SK-N-SH (cell line): ENCODE measurements around the gene EPYC. TPM values are rescaled to one million over a fixed set of nuclear protein-coding genes. Genes with fewer than 3 reads are reported as not detected.

Experiments used
- CTCF ChIA-PET: fragments of 300-600, 350-600 bp; formaldehyde crosslinking; extraction: SDS; loops from one replicate; lab custom pipeline; 2021; lab: Yijun Ruan, JAX
- POLR2A ChIA-PET: fragments of 350-600 bp; sonication (Branson Sonifier 250); formaldehyde crosslinking; extraction: SDS; loops from one replicate; lab custom pipeline; 2020; ENCODE audit warnings: antibody characterized with exemption, inconsistent platforms; lab: Yijun Ruan, JAX
- DNase-seq: peaks from one replicate; pipeline ENCODE4 v3.0.0; 2012
- H2AFZ ChIP-seq: fragments of 200-600 bp; sonication (generic); 2 replicates; pipeline ENCODE4 v1.8.1; 2016; ENCODE audit warnings: antibody characterized with exemption, mild to moderate bottlenecking, low read depth
- H3F3A ChIP-seq: fragments of 200-600 bp; sonication (generic); replicated peaks from 2 replicates; pipeline ENCODE3; 2016; ENCODE audit warnings: antibody characterized with exemption, mild to moderate bottlenecking; ENCODE audit not compliant: insufficient read depth
- H3K27ac ChIP-seq, 2 experiments: fragments of 200-500 bp in 1 of 2; fragments of 200-600 bp in 1 of 2; sonication (Bioruptor generic) in 1 of 2; sonication (generic), shearing (Covaris generic) in 1 of 2; 2 replicates each; pipeline versions ENCODE4 v1.5.1 to v1.6.1; 2014 to 2016; ENCODE audit warnings: low read depth in 2 of 2, inconsistent platforms in 1 of 2, low read length in 1 of 2, mild to moderate bottlenecking in 1 of 2, mixed read lengths in 1 of 2
- H3K27me3 ChIP-seq: fragments of 200-600 bp; sonication (generic), shearing (Covaris generic); 2 replicates; pipeline ENCODE4 v1.6.1; 2016; ENCODE audit warnings: mixed run types; ENCODE audit not compliant: insufficient read depth
- H3K36me3 ChIP-seq, 2 experiments: fragments of 200-500 bp in 1 of 2; fragments of 200-600 bp in 1 of 2; sonication (Bioruptor generic) in 1 of 2; sonication (generic) in 1 of 2; replicated peaks in 1 of 2; 2 replicates each; pipeline versions ENCODE3 to v1.5.1; 2014 to 2016; ENCODE audit warnings: low read length in 1 of 2, mild to moderate bottlenecking in 1 of 2; ENCODE audit not compliant: insufficient read depth in 2 of 2, control insufficient read depth in 1 of 2
- H3K4me1 ChIP-seq, 2 experiments: fragments of 200-500 bp in 1 of 2; fragments of 200-600 bp in 1 of 2; sonication (Bioruptor generic) in 1 of 2; sonication (generic), shearing (Covaris generic) in 1 of 2; 2 replicates each; pipeline versions ENCODE4 v1.5.1 to v1.6.1; 2014 to 2016; ENCODE audit warnings: low read depth in 1 of 2, low read length in 1 of 2, mixed run types in 1 of 2; ENCODE audit not compliant: insufficient read depth in 2 of 2, control insufficient read depth in 1 of 2
- H3K4me2 ChIP-seq: fragments of 200-600 bp; sonication (generic), shearing (Covaris generic); 2 replicates; pipeline ENCODE4 v1.6.1; 2017; ENCODE audit warnings: mixed run types
- H3K4me3 ChIP-seq, 2 experiments: fragments of 200-500 bp in 1 of 2; fragments of 200-600 bp in 1 of 2; sonication (Bioruptor generic) in 1 of 2; sonication (generic), shearing (Covaris generic) in 1 of 2; 2 replicates each; pipeline versions ENCODE4 v1.5.1 to v1.8.1; 2014 to 2016; ENCODE audit warnings: low read depth in 2 of 2, inconsistent platforms in 1 of 2, low read length in 1 of 2, mild to moderate bottlenecking in 1 of 2, mixed read lengths in 1 of 2, moderate library complexity in 1 of 2
- H3K79me2 ChIP-seq: fragments of 200-600 bp; sonication (generic); 2 replicates; pipeline ENCODE4 v1.8.1; 2017; ENCODE audit warnings: mild to moderate bottlenecking; ENCODE audit not compliant: insufficient read depth
- H3K9ac ChIP-seq: fragments of 200-600 bp; sonication (generic); 2 replicates; pipeline ENCODE4 v1.6.1; 2017; ENCODE audit warnings: mixed run types
- H3K9me2 ChIP-seq: fragments of 200-600 bp; sonication (generic); 2 replicates; pipeline ENCODE4 v1.6.1; 2017; ENCODE audit warnings: mixed run types
- H3K9me3 ChIP-seq: fragments of 200-600 bp; sonication (generic); 2 replicates; pipeline ENCODE4 v1.6.1; 2017; ENCODE audit warnings: mixed run types, mild to moderate bottlenecking, moderate library complexity
- H4K20me1 ChIP-seq: fragments of 200-600 bp; sonication (generic); 2 replicates; pipeline ENCODE4 v1.6.1; 2017; ENCODE audit warnings: mild to moderate bottlenecking, mixed run types; ENCODE audit not compliant: insufficient read depth
- CHD2 ChIP-seq: fragments of 150-350 bp; IDR thresholded peaks from 2 replicates; pipeline ENCODE4 v1.6.1; 2018; ENCODE audit warnings: low read length; ENCODE audit not compliant: partially characterized antibody
- CTCF ChIP-seq: fragments of 200-600 bp; sonication (generic); IDR thresholded peaks from 2 replicates; pipeline ENCODE4 v1.6.1; 2017; ENCODE audit warnings: antibody characterized with exemption, mild to moderate bottlenecking, moderate library complexity
- ELF1 ChIP-seq: IDR thresholded peaks from 2 replicates; pipeline ENCODE4 v1.4.0; 2012
- EP300 ChIP-seq, 2 experiments: IDR thresholded peaks; 2 replicates each; pipeline versions ENCODE4 v1.4.0 to v1.6.1; 2012; ENCODE audit warnings: borderline replicate concordance in 1 of 2, low read depth in 1 of 2, low read length in 1 of 2
- EZH2phosphoT487 ChIP-seq: fragments of 200-600 bp; sonication (generic); IDR thresholded peaks from 2 replicates; pipeline ENCODE4 v1.6.1; 2017; ENCODE audit warnings: low read depth, mixed run types, mild to moderate bottlenecking, antibody characterized with exemption, moderate library complexity, borderline replicate concordance
- FOXJ3 ChIP-seq: sonication (generic); formaldehyde crosslinking; IDR thresholded peaks from 2 replicates; pipeline ENCODE4 v1.5.1; 2020; ENCODE audit warnings: mild to moderate bottlenecking, missing genetic modification reagents
- GATA2 ChIP-seq: sonication (generic); formaldehyde crosslinking; IDR thresholded peaks from 2 replicates; pipeline ENCODE4 v1.5.0; 2020; ENCODE audit warnings: mild to moderate bottlenecking, missing genetic modification reagents
- JUND ChIP-seq: IDR thresholded peaks from 2 replicates; pipeline ENCODE4 v1.4.0; 2012
- MXI1 ChIP-seq: IDR thresholded peaks from 2 replicates; pipeline ENCODE4 v1.6.1; 2012; ENCODE audit warnings: mild to moderate bottlenecking, low read depth, low read length, improper control_type of control experiment
- RAD21 ChIP-seq: IDR thresholded peaks from 2 replicates; pipeline ENCODE4 v1.6.1; 2012; ENCODE audit warnings: mild to moderate bottlenecking, low read length
- RCOR1 ChIP-seq: fragments of 150-350 bp; IDR thresholded peaks from 2 replicates; pipeline ENCODE4 v1.6.1; 2017; ENCODE audit warnings: antibody characterized with exemption, low read length
- RXRA ChIP-seq: IDR thresholded peaks from 2 replicates; pipeline ENCODE4 v1.4.0; 2012; ENCODE audit warnings: low read depth, mild to moderate bottlenecking, borderline replicate concordance
- SIN3A ChIP-seq: IDR thresholded peaks from 2 replicates; pipeline ENCODE4 v1.6.1; 2012; ENCODE audit warnings: low read depth, mild to moderate bottlenecking, low read length, moderate library complexity, borderline replicate concordance
- SMC3 ChIP-seq: IDR thresholded peaks from 2 replicates; pipeline ENCODE4 v1.6.1; 2012; ENCODE audit warnings: low read depth, low read length, improper control_type of control experiment
- WGBS: methylation state at CpG from one replicate; pipeline ENCODE4 v1.1.6; 2017; ENCODE audit warnings: low lambda C conversion rate; 5-methylcytosine and 5-hydroxymethylcytosine counted together
- polyA plus RNA-seq, 3 experiments: library from polyadenylated mRNA; depleted of rRNA; stranded (reverse); fragments of >200 nt; gene quantifications; 2 replicates each; pipeline ENCODE4 v1.2.3, GENCODE V29; 2012
- TF ChIP-seq, protein P1 (sequence below): IDR thresholded peaks from 2 replicates; pipeline ENCODE4; 2012
- TF ChIP-seq, protein P2 (sequence below): IDR thresholded peaks from 2 replicates; pipeline ENCODE4 v1.4.0; 2012; ENCODE audit warnings: low read depth
- TF ChIP-seq, protein P3 (sequence below): fragments of 150-350 bp; IDR thresholded peaks from 2 replicates; pipeline ENCODE4 v1.6.1; 2017; ENCODE audit warnings: antibody characterized with exemption, low read length, low read depth, borderline replicate concordance
- TF ChIP-seq, protein P4 (sequence below): fragments of 150-350 bp; IDR thresholded peaks from 2 replicates; pipeline ENCODE4 v1.6.1; 2016; ENCODE audit warnings: mild to moderate bottlenecking, low read depth, low read length

Gene EPYC
- polyA plus RNA-seq, 1 of the 3 experiments (the other 2 are of a cell fraction): not detected

DNA sequence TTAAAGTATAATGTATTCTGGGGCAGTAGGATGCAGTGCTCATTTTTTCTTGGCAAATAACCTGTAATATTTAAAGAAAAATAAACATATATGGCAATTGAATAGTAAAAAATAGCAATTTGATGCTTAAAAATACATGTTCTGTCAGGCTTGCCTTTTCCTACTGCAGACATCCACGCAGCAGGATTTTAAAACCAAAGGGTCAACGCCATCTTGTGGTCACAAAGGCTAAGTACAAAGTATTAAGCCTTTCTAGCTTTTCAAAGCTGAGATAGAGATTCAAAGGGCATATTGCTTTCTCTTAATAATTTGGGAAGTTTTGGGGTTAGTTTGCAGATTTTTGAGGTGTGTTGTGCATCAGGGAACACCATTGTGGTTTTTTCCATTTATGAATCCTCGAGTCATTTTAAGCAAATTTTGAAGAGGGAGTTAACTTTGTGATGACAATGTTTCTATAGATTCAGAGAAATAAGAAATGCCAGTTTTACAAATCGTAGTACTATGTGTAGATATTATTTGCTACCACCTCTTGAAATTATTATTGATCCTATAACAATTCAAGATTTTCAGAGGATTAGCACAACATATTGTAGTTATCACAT, 45.1 kb downstream of the EPYC start:
- peak; percentile 43 for DNase-seq
- Histone ChIP-seq H3K4me3 (no peak overlapping the region), H2AFZ (0 out of 2 replicates have a peak overlapping the region, but pooled peaks have one; percentile 43), H4K20me1 (no peaks in the 10 kb centered on the region), H3K9me3 (no peaks in the 10 kb centered on the region), H3K79me2 (no peaks in the 10 kb centered on the region), H3K27ac (no peak overlapping the region), H3K27me3 (no peaks in the 10 kb centered on the region), H3K4me2 (no peak overlapping the region), H3K36me3 (no peaks in the 10 kb centered on the region), H3K9ac (no peak overlapping the region), H3K4me1 (no peaks in the 10 kb centered on the region; a peak in 1 of 4 replicates), H3K9me2 (no peaks in the 10 kb centered on the region), H3F3A (no peaks in the 10 kb centered on the region)
- WGBS: 9% methylated on average over 4 of the region's 4 CpGs
- CTCF ChIA-PET: interaction anchor here (0.6 to 2.9 kb wide), 24 partner anchors 8 to 1420 kb away, joined by 3 to 39 read pairs (median 4); no protein-coding TSS in a partner anchor
- TF ChIP-seq CTCF (peak; percentile 77), SMC3 (peak; percentile 72), RAD21 (peak; percentile 77), RXRA (no peak), FOXJ3 (no peak), GATA2 (CRISPR knock-in tag) (no peak), MXI1 (0 out of 2 replicates have a peak, but pooled peaks have one; percentile 25), EP300 (IDR thresholded peaks at IDR 0.05; ENCODE audit: borderline replicate concordance in 1 of 2, low read depth in 1 of 2, low read length in 1 of 2) (no peak)
- TF ChIP-seq, protein P1, sequence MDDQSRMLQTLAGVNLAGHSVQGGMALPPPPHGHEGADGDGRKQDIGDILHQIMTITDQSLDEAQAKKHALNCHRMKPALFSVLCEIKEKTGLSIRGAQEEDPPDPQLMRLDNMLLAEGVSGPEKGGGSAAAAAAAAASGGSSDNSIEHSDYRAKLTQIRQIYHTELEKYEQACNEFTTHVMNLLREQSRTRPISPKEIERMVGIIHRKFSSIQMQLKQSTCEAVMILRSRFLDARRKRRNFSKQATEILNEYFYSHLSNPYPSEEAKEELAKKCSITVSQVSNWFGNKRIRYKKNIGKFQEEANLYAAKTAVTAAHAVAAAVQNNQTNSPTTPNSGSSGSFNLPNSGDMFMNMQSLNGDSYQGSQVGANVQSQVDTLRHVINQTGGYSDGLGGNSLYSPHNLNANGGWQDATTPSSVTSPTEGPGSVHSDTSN: no peak
- TF ChIP-seq, protein P2, sequence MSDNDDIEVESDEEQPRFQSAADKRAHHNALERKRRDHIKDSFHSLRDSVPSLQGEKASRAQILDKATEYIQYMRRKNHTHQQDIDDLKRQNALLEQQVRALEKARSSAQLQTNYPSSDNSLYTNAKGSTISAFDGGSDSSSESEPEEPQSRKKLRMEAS: no peak
- TF ChIP-seq, protein P3, sequence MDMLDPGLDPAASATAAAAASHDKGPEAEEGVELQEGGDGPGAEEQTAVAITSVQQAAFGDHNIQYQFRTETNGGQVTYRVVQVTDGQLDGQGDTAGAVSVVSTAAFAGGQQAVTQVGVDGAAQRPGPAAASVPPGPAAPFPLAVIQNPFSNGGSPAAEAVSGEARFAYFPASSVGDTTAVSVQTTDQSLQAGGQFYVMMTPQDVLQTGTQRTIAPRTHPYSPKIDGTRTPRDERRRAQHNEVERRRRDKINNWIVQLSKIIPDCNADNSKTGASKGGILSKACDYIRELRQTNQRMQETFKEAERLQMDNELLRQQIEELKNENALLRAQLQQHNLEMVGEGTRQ: no peak
- POLR2A ChIA-PET: no interaction called here

DNA sequence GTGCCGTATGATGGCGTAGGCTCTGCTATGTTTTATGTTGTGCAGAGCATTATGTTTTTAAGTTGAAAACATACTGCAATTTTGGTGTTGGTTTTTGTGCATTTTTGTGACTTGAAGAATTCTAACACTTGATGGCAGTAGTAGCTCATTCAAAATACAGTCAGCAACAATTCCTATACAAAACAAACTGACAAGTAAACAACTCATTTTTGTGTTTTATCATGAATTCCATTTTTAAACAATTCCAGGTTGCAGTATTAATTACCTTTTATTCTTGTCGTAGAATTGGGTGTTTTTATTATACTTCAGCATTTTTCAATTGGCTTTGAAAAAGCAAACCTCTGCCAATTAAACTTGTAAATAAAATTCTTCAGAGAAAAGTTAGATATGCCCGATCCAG, 45.7 kb downstream of the EPYC start:
- Histone ChIP-seq H2AFZ (no peak overlapping the region), H4K20me1 (no peaks in the 10 kb centered on the region), H3F3A (no peaks in the 10 kb centered on the region), H3K9ac (no peak overlapping the region), H3K9me2 (no peaks in the 10 kb centered on the region), H3K27me3 (no peaks in the 10 kb centered on the region), H3K4me3 (no peak overlapping the region), H3K27ac (no peak overlapping the region), H3K4me2 (no peak overlapping the region), H3K36me3 (no peaks in the 10 kb centered on the region), H3K4me1 (no peaks in the 10 kb centered on the region; a peak in 1 of 4 replicates), H3K9me3 (no peaks in the 10 kb centered on the region), H3K79me2 (no peaks in the 10 kb centered on the region)
- WGBS: 74% methylated on average over 4 of the region's 4 CpGs
- TF ChIP-seq SIN3A: no peak
- TF ChIP-seq GATA2 (CRISPR knock-in tag): no peak
- TF ChIP-seq EZH2phosphoT487: no peak
- TF ChIP-seq, protein P4, sequence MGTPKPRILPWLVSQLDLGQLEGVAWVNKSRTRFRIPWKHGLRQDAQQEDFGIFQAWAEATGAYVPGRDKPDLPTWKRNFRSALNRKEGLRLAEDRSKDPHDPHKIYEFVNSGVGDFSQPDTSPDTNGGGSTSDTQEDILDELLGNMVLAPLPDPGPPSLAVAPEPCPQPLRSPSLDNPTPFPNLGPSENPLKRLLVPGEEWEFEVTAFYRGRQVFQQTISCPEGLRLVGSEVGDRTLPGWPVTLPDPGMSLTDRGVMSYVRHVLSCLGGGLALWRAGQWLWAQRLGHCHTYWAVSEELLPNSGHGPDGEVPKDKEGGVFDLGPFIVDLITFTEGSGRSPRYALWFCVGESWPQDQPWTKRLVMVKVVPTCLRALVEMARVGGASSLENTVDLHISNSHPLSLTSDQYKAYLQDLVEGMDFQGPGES: no peak
- TF ChIP-seq CTCF: peak; percentile 40
- no peak for TF ChIP-seq ELF1
- no peak for TF ChIP-seq FOXJ3
- no peak for TF ChIP-seq JUND
- peak; percentile 49; the same call in 1 of the 2 replicates for TF ChIP-seq RAD21
- TF ChIP-seq CHD2: no peak
- TF ChIP-seq RCOR1: no peak
- no peak for DNase-seq
- ChIA-PET POLR2A (no interaction called here), CTCF (interaction anchor here (0.6 to 2.9 kb wide), 22 partner anchors 8 to 1419 kb away, joined by 3 to 39 read pairs (median 4); no protein-coding TSS in a partner anchor)
